GM18870 (cell line): Measurements from ENCODE around the gene PLPP4.
A peak's percentile ranks its signal among the peaks of the same experiment; 100 is the strongest.

ENCODE experiments used
- ATAC-seq: cut with Tn5 transposase; IDR thresholded peaks from one replicate; pipeline ENCODE4 v1.9.1; 2021; ENCODE audit warnings: moderate library complexity; ENCODE audit not compliant: unreplicated experiment

Gene PLPP4

DNA sequence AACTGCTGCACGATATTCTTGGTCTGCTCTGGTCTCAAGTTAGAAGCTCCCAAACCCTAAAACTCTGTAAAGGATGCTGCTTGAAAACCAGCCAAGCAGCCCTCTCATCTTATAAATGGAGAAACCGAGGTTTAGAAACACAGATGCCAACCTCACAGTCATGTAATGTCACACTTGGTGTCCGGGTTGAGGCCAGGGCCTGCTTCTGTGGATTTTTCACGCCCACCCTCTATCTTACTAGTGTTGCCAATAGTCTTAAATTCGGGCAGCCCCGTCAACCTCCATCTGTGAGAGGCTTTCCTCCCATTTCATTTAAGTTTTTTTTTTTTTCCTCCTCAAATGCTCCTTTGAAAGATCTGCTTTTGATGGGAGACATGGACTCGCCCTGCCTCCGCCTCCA lies 28.9 kb downstream of the PLPP4 start:
- no peak for ATAC-seq

DNA sequence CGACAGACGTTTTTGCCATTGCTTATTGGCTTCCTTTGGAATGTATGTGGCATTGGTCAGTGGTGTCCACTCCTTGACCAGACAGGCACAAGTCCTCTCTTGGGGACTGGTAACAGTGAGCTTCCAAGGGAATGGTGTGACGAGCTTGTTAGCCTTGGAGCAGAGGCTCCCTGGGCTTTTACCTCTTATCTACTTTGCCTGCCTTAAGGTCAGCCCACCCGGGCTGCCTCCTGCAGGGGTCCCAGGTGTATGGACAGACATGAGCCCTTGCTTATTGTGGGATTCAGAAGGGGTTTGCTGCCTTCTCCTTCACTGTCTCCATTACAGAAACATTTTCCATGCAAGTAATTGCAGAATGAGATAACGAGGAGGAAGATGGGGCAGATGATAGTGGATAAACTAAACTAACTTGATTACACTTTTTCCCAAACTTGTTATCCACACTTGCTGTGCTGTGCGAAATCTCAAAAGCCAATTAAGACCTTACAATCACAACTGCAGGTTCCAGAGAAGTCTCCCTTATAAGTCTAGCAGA lies 29.7 kb downstream of the PLPP4 start:
- ATAC-seq, result no peak

DNA sequence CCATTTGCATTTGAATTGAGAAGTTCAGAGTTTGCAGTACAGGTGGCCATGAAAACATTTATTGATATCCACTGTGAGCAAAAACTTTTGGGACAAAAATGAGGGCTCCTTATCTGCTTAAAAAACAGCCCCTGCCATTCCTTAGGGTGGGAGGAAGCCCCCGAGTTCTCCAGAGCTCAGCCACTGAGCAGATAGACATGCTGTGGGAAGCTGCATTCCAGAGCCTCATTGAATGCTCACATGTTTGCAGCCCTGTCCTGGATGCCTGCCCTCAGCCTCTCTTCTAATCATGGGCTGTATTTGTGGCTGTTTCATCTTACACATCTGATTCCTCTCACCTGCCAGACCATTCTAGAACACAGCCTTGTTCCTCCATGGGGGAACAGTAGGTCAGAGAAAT lies 33.3 kb downstream of the PLPP4 start:
- no peak for ATAC-seq

DNA sequence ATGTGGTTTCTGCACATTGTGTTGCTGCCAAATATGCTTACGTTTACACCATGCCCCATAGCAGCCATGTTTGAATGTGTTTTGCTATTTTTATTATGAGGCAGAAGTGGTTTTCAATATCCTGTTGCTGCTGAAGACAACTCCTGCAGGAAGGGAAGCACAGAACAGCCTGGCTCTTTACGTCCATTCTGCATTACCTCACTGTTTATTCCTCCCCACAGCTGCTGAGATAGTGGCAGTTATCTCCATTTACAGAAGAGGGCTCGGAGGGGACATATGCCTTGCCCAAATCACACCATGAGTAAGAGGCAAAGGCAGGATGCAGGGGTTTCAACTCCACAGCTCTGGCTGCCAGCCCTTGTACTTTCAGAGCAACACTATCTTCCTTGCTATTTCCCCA lies 35.3 kb downstream of the PLPP4 start:
- ATAC-seq, result no peak

DNA sequence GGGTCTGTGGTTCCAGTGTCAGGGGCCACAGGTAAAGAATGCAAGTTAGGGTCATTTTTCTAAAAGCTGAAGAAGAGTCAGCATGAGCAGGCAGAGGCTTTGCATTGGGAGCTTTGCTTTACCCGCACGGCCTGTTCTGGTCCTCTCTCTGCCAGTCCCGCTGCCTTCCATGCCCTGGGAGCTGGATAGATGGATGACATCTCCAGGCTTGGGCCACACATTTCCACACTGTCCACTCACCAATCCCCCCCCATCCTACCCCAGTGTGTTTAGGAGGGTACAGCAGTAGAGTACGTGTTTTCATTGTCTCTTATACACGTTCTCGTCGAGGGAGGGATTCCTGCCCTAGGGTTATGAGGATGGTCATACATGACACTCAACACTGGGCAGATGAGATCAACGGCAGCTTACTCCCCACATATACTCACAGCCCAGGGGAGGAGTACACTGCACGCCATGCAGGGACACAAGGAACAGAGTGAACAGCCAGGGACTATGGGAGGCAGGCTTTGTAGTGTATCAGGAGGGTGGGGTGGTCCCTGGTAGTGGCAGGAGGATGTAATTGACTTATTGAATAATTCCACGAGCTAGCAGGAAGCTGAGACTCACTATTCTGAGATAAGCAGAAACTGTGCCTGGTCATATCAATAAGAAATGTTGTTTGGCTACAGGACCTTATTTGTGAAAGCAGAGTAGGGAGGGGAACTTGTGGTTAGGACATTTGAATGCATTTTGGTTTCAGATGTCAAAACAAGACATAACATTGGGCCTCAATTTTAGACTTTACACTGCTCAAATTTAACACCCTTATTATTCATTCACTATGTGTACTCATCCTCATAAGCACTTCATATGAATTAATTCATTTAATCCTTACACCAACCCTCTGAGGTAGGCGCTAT lies 36.6 kb downstream of the PLPP4 start:
- peak; percentile 78 for ATAC-seq

DNA sequence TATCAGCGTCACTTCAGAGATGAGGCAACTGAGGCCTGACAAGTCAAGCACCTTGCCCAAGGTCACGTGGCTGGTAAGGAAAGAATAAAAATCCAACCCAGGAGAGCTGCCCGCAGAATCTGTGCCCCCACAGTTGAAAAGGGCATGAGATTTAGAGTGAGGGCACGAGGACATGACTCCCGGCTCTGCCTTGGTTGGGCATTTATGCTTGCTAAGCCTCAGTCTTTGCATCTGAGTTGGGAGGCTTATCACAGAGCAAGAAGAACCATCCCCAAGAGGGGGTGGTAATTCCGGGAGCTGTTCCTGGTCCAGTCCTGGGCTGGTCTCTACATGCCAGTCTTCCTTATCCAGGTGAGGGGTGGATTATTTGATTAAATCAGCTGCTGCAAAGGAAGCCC lies 37.3 kb downstream of the PLPP4 start:
- no peak for ATAC-seq

DNA sequence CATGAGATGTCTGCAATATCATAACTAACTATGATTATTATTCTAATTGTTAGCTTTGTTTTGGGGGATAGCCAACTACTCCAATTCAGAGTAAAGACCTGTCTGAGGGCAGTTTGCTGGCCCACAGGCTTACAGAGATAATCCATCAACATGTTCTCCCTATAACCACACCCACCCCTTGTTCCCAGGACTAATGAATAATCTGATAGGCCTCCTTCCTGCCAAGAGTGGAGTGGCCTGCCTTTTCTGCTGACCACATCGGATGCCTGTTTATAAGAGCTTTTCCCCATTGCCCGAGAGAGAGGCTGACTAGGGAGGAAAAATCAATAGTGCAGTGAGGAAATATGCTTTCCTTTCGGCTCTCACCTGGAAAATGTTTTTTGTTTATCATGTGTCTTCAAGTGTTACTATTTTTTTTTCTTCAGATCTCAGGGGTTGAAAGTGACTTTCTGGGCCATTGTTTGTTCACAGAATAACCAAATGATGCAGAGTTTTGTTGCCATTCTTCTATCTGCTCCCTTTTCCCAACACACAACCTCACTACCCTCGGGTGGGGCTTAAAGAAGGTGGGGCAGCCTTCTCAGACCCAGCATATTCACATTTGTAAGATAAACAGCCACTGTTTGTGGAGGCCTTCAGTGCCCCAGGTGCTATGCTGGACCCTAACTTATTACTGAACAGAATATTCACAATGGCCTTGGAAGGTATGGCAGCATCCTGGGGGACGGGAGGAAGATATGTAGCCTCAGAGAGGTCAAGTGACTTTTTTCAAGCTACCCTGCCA lies 38.4 kb downstream of the PLPP4 start:
- ATAC-seq, result no peak

DNA sequence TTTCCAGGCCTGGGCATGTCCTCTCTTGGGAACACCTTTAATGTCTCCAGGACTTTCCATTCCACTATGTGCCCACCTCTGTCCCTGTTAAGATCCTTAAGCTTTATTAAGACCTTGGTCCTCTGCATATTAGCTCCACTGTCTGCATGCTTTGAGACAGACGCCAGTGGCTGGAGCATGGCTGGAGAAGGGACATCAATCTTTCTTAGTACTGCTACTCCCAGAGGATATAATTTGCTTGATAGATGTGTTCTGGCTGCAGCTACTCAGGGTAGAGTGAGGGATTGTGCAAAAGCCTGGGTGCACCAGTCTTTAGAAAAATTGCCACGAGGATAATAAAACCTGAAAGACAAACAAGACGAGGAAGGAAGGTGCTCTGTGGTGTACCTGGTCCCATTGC lies 42.9 kb downstream of the PLPP4 start:
- no peak for ATAC-seq

DNA sequence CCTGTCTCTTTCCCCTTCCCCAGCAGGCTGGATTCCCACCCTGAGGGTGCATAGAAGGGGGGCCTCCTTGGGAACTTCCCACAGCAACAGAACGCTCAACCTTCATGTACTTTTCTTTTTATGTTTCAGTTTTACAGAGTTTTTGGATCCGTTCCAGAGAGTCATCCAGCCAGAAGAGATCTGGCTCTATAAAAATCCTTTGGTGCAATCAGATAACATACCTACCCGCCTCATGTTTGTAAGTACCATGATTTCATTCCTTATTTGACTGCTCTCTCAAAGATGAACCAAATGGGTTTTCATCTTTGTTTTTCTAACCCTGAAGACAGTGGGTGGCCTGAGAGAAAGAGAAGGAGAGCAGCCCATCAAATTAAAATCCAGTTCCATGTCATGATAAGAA lies 46.7 kb downstream of the PLPP4 start:
- no peak for ATAC-seq

DNA sequence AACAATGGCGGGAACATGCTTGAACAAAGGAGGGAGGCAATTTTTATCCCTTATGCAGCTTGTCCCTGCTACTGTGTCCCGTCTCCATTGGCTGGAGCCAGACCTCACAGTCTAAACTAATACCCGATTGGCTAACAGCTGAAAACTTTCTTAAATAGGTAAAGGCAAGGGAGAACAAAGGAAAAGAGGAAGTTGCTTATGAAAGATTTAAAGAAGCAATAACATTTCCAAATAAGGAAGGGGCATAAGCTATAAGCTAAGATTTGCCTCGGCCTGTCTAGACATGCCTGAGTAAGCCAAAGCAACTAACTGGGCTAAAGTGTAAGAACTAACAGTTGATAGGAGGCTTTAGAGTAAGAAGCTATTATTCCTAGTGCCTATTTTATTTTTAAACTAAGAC lies 47.2 kb downstream of the PLPP4 start:
- peak; percentile 48 for ATAC-seq

DNA sequence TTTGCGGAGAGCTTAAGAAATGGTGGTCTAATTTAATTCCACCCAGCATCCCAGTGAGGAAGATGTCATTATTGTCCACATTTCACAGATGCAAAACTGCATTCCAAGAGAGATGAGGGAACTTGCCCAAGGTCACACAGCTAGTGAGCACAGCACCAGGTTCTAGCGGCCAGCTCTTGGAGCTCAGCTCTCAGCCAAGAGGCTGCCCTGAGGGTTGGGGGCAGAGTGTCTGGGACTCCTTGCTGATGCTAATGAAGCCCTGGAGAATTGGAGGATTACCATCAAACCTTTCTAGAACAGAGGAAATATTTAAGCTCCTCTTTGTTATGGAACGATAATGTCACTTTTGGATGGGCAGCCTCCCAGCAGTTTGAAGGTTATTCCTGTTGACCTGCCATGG lies 48.0 kb downstream of the PLPP4 start:
- ATAC-seq, result no peak

DNA sequence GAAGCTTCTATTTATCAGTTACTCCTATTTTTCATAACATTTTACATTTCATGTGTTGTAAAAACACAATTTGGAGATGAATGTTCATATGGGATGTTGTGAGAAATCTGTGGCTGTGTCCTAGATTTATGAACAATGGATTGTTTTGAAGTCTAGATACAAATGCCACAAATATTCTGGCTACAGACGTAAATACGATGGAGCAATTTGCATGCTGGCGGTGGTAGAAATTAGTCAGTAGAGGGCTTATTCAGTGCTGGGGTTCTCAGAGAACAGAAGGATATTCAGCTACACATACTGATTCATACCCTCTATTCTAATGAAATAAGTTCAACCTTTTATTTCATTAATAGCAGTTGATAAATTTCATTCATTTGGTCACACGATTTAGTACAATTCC lies 48.8 kb downstream of the PLPP4 start:
- no peak for ATAC-seq

DNA sequence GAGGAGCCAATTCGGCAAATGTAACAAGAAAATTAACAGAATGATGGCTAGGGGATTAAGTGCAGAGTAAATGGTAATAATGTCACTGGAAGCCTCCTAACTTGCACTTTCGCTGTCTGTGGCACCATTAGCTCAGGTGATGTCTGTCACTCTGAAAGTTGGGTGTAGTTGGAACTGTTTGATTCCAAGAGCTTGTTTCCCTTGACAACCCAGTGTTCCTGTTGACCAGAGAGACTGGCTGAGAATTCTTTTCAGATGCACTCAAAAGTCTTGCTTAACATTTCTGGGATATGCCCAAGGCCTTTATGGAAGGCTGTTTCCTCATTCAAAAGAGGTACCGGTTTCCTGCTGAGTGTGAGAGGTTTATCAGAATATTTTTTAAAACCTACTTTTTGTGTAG lies 49.6 kb downstream of the PLPP4 start:
- ATAC-seq, result no peak

DNA sequence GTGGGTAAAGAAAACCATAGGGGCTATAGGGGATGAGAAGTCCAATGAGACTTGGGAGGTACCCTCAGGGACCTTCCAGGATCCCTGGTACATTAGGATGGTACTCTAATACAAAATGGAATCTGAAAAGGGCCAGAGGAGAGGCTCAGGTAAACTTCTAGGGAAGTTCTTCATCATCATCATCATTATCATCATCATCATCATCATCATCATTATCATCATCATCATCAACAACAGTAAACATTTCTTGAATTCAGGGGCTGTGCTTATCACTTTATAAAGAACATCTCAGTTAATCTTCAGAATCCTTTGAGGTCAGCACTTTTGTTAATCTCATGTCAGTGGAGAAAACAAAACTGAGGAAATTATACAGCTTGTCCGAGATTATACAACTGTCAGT lies 50.1 kb downstream of the PLPP4 start:
- no peak for ATAC-seq

DNA sequence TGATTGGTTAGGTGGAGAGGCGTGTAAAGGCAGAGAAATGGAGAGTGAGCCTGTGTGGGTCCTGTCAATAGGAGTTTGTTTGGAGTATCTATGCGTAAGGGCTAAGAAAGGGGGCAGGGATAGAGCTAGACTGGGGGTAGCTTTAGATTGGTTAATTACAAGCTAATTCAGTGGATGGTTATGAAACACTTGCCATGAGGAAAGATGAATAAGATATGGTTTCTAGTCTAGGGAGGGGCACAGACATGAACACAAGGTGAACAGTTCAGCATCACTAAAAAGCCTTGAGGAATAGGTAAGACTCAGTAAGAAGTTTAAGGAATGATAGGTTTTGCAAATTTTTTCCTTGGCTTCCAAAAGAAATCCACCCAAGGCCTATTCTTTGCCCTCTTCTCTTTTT lies 50.6 kb downstream of the PLPP4 start:
- ATAC-seq, result no peak

DNA sequence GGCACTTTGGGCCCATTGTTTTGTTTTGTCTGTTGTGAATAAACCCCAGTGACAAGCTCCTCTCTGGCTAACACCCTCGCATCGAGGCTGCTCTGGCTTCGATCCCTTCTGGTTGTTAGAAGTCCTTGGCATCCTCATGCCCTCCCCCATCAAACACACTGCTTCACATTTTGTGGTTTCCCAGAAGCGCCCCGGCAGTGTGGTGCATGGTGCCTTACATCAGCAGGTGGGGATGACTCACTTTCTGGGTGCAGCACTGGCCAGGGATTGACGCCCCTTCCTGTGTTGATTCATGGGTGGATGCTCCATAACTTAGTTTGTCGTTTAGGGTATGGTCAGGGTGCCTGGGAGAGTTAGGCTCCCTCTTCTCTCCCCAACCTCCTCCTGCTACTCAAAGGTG lies 51.4 kb downstream of the PLPP4 start:
- ATAC-seq, result no peak

DNA sequence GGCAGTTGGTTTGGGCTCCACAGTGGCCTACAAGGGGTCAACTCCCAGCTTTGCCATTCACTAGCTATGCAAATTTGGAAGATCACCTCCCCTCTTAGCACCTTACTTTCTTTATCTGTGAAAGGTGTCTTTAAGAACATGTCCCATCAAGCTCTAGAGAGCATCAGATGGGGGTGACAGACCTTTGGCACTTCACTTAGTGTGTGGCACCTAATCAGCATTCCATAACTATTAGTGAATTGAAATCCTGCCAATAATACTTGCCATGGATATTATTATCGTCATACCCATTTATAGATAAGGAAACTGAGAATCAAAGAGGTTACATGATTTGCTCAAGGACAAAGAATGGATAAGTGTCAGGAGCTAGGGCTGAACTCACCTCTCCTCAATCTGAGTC lies 51.9 kb downstream of the PLPP4 start:
- no peak for ATAC-seq

DNA sequence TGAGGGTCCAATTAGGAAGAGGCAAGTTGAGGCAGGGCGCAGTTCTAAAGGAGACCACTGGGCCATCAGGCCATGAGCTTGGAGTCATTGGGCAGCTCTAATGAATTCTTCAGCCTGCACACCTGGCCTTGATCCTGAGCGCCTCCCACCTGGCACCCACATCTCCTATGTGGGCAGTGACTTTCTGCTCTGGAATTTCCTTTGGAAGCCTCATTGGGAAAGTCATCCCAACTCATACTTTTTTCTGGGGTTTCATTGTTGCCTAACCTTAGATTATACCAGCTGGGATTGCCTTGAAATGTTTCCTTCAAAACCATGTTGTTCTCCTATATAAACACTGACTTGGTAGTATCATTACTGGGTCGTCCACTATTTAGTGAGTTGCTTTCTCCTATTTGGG lies 54.1 kb downstream of the PLPP4 start:
- ATAC-seq, result no peak

DNA sequence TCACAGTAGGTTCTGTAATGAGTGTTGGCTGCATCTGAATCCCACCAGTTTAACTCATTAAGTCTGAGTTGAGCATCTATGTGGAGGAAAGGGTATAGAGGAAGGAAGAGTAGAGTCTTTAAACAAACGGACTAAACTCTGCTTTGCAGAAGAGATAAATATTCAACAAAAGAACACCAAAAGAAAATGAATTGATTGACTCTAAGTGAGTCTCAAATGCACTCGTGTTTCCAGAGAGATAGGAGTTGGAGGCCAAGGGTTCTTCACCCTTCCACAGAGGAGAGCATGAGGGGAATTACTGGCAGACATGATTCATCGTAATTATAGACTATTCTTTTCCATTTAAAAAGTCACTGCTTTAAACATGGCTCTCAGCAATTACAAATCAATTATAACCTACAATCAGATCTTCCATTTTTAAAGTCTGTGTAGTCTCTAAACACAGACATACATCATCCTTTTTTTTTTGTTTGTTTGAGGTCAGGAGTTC lies 56.3 kb downstream of the PLPP4 start:
- ATAC-seq, result no peak

DNA sequence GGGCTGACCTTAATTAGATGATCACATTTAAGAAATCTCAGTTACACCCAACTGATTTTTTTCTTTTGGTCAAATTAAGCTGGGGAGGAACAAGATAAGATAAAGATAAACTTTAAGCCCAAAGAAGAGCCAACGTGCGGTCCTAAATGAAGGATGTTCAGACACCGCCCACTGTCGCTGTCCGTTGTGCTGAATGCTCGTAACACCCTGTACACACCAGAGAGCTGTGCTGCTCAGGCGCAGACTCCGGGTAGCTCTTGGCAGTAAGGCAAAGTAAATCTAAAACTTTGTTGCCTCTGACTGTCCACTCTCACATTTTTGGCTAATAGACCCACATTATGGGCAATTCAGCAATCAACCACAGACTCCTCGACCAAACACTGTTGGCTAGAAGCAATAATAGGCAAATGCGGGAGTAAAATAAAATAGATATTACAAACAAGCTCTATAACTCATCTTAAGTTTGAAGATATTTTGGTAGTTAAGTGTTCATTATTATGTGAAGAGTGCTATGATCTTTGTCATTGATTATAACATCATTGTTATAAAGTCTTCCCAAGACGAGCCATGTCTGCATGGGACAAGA lies 57.1 kb downstream of the PLPP4 start:
- no peak for ATAC-seq

DNA sequence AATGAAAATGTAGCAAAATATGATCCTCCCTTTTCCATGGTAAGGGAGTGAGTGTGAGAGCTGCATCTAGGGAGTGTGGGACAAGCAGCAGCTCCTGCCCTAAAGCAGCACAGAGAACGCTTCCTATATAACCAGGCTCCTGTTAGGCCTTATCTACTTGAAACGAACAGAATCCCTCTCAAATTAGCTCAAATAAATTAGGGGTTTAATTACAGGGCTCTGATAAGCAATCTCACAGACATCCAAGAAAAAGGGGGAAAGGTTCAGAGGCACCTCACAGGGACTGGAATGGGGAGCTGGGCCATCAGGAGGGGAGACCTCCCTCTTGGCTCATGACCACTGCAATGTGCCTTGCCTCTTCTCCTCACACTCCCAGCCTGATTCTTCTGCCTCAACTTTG lies 57.9 kb downstream of the PLPP4 start:
- ATAC-seq, result no peak

DNA sequence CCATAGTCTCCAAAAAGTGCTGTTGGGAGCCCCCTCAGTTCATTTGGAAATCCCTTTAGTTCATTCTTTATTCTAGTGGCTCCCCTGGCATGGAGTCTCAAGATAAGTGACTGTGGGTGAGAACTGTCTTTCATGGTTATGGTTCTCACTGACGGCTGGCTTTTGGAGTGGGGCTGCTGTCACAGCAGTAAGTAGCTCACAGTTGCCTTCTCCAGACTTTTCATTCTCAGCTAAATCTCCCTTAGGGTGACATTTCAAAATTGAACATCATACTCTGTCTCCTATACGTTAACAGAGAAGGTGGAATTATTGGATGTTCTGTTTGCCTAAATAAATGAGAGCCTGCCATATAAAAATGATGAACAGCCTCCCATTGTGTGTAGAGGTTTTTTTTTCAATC lies 58.7 kb downstream of the PLPP4 start:
- no peak for ATAC-seq
